Measurements from ENCODE around the gene OR10H4.
"Not testable (repeated sequence)": the region's sequence is repeated elsewhere in the genome, so short reads cannot be mapped to it uniquely, and the experiment has no call there.

The OR10H4 gene

DNA sequence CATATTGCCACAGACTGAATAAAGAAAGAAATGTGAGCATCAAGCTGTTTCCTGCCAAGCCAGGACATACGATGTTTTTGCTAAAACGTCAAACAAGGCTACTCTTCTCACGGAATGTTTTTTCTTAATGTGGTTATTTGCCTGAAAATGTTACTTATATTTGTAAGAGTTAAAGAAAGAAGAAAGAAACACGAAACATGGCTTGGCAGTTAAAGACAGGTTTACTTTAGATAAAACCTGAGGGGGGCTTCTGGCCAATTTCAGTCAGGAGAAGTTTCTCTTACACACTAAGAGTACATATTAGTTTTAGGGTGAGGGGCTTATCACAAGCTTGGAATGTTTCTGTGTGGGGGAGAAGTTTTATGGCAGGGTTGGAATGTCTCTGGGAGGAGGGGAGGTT, 4.4 kb upstream of the OR10H4 start:
- no peak for DNase-seq

DNA sequence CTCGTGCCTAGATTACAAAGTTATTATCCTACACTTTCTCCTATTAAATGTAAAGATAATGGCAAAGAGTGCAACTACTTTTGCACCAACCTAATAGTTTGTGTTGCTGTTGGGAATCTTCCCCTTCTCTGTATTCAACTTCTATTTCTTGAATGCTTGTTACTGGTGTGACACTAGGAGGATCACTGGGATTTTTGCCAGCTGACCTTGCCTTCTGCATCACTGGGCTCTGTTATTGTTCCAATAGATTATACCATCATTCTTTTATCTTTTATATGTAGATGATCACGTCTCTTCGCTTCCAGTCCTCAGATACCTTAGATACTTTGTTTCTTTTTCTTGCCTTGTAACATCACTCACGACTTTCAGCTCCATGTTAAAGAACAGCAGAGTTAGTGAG, 3.5 kb upstream of the OR10H4 start:
- no peak for DNase-seq

DNA sequence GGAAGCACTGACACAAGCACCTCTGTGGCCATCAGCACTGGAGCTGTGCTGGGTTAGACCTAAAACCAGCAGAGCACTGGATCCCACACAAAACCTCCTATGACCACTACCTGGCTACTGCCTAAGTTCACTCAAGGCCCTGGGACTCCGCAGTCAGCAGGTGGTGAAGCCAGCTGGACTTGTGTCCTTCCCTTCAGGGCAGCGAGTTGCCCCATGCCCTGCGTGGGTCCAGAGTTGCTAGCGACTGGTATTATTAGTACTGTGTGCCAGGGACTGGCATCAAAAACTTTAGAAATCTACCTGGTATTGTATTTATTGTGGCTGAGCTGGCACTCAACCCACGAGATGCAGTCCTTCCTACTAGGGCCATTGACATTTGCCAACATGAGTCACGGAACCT, 6.0 kb downstream of the OR10H4 start:
- DNase-seq = no peak

DNA sequence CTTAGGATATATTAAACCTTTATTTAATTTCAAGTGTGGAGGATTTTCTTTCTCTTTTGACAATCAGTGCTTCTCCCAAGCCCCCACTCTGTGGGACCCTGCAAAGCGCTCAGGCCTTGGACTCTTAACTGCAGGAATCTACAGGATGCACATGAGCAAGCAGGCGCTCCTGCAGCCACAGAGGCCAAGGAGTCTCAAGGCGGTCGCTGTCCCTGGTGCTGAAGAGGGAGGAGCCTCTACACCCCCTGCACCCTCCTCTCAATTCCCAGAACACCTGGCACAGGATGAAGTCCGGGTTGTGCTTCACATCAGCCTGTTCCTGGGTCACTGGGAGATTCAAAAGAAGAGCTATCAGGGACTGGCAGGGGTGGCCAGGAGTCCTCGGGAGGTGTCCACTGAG, 13.5 kb downstream of the OR10H4 start:
- DNase-seq = no peak

DNA sequence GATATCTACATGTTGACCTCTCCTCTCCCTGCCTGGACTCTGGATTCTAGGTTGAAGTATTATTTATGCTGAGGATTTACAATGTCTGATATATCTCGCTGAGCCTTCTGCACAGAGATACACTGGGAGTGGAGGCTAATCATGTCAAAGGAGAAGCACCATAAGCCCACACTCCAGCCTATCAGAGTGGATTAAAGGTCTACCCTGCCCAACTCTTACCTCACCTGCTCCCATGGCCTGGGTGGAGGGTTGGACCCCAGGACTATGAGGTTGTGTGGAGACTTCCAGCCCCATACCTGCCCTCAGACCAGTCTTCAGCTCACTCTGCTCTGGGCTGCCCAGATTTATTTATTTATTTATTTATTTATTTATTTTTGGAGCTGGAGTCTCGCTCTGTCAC, 15.4 kb downstream of the OR10H4 start:
- DNase-seq = no peak

DNA sequence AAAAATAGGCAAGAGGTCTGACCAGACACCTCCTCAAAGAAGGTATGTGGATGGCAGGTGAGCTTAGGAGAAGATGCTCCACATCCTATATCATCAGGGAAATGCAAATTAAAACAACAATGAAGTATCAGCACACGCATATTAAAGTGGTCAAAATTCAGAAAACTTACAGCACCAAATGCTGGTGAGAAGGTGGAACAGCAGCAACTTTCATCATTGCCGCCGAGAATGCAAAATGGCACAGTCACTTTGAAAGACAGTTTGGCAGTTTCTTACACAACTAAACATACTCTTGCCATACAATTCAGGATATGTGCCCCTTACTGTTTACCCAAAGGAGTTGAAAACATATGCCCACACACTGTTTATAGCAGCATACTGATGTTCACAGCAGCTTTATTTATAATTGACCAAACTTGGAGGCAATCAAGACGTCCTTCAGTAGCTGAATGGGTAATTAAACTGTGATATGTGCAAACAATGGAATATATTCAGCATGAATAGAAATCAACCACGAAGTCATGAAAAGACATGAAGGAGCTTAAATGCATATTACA, 22.5 kb downstream of the OR10H4 start:
- no peak for DNase-seq

DNA sequence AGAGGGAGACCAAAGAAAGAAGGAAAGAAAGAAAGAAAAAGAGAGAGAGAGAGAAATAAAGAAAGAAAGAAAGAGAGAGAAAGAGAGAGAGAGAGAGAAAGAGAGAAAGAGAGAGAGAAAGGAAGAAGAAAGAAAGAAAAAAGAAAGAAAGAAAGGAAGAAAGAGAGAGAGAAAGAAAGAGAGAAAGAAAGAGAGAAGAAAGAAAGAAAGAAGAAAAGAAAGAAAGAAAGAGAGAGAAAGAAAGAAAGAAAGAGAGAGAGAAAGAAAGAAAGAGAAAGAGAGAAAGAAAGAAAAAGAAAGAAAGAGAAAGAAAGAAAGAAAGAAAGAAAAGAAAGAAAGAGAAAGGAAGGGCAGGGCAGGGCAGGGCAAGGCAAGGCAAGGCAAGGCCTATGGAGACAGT, 23.2 kb downstream of the OR10H4 start:
- DNase-seq = not testable (repeated sequence)

DNA sequence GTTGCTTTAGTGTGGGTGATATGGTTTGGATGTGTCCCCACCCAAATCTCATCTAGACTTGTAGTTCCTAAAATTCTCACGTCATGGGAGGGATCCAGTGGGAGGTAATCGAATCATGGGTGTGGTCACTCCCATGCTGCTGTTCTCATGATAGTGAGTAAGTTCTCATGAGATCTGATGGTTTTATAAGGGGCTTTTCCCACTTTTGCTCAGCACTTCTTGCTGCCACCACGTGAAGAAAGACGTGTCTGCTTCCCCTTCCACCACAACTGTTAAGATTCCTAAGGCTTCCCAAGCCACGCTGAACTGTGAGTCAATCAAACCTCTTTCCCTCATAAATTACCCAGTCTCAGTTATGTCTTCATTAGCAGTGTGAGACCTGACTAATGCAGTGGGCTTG, 26.0 kb downstream of the OR10H4 start:
- no peak for DNase-seq

DNA sequence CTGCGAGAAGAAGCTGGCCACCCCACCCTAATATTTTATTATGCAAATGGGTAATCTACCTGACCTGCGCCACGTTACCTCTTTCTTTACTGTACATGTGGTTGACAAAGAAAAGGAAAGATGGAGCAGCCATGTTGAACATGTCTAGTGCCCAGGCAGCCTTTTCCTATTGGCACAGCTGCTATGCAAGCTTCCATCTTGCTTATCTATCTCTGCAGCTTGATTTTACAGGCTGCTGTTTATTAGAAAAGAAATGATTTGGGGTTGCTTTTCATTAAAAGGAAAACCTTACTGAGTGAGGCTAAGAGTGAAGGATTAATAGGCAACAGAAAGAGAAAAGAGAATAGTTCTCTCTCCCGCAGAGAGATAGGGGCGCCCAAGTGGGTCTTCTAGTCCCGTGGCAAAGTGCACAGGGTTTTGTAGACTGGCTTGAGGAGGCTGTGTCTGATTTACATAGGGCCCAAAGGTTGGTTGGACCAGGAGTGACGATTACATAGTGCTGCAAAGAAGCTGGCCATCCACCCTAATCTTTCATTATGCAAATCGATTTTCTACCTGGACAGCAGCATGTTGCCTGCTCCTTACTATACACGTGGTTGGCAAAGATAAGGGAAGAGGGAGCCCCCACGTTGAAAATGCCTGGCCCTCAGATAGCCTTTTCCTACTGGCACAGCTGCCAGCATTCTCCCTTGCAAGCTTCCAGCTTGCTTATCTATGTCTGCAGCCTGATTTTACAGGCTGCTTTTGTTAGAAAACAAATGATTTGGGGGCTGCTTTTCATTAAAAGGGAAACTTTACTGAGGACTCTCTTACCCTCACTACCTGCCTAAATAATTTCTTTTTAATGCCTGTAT, 28.3 kb downstream of the OR10H4 start:
- no peak for DNase-seq

DNA sequence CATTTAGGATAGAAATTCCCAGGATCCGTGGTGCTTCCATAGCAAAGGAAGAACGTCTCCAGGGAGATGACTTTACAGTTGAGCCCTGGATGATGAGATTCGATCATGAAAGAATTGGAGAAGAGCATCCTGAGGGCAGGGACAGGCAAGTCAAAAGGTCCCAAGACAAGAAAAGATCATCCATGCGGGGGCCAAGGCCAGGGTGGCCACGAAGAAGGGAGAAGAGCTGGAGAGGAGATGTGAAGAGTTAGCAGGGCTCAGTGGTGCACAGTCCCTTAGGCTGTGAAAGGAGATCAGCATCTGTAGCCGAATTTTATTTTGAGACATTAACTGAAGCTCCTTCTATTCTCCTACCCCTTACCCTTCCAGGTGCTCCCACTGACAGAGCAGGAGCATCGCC, 28.9 kb downstream of the OR10H4 start:
- no peak for DNase-seq

DNA sequence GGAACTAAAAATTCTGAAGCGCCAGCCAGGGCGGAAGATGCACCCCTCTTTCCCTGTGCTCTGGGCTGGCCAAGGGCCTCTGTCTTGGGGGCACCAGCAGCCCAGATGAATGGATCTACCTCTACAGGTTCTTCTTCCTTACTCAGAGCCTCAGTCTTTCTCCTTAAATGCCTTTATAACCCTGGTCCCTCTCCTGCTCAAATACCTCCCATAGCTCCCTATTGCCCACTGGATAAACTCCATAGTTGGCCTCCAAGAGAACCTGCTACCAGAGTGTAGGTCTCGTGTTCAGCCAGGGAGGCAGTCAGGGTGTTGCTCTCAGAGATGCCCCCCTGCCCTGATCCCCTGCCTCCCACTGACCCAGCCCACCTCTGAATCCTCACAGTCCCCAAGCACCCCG, 30.5 kb downstream of the OR10H4 start:
- DNase-seq = no peak

DNA sequence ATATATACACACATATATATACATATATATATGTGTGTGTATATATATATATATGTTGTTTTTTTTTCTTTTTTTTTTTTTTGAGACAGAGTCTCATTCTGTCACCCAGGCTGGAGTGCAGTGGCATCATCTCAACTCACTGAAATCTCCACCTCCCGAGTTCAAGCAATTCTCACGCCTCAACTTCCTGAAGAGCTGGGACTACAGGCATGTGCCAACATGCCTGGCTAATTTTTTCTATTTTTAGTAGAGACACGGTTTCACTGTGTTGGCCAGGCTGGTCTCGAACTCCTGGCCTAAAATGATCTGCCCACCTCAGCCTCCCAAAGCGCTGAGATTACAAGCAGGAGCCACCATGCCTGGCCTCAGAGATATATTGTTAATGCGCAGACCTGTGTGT, 37.0 kb downstream of the OR10H4 start:
- not testable (repeated sequence) for DNase-seq

DNA sequence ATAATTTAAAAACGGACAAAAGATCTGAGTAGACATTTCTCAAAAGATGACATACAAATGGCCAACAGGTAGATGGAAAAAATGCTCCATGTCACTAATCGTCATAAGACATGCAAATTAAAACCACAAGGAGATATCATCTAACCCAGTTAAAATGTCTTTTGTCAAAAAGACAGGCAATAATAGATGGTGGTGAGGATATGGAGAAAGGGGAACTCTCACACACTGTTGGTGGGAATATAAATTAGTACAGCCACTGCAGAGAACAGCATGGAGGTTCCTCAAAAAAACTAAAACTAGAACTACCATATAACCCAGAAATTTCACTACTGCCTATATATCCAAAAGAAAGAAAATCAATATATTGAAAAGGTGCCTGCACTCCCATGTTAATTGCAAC, 37.9 kb downstream of the OR10H4 start:
- DNase-seq = no peak

DNA sequence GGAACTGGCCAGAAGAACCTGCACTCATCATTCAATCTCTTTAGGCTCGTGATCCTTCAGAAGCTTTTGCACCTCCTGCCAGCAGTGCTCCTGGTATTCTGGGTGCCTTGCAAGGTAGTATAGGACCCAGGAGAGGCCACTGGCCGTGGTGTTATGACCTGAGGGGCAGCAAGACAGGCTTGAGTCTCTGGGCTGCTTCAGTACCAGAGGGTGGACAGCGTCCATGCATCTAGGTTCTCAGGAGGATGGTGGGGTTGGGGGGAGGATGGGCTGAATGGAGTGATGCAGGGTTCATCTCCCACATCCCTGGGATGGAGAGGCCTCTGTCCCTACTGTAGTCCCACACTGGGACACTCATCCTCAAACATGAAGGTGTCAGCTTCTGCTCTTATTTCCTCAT, 41.1 kb downstream of the OR10H4 start:
- no peak for DNase-seq

DNA sequence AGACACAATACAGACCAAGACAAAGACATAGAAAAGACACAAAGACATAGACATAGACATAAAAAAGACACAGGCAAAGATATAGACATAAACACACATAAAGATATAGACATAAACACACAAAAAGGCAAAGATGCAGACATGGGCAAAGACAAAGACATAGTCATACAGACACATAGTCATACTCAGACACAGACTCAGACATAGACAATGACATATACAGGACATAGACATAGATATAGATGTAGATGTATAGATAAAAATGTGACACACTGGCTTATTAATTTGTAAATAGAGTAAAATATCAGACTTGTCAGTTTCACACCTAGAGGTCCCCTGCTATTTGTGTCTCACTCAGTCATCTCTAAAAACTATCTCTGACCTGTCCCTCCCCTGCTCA, 42.8 kb downstream of the OR10H4 start:
- DNase-seq = no peak

DNA sequence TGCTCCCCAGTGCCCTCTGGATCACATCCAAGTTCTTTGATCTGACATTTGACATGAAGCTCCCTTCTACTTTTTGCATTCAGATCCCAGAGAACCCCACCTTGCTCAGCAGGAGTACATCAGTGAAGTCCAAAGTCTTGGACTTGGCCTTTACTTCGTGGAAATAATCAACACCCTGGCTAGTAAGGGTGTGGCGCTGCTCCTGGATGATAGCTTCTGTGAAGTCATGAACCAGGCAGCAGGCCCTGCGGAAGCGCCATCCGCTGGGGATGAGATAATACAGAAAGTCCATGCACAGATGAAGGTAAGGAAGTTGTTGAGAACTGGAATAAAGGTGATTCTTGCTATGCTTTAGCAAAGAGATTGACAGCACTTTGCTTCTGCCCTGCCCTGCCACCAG, 43.2 kb downstream of the OR10H4 start:
- DNase-seq = no peak

DNA sequence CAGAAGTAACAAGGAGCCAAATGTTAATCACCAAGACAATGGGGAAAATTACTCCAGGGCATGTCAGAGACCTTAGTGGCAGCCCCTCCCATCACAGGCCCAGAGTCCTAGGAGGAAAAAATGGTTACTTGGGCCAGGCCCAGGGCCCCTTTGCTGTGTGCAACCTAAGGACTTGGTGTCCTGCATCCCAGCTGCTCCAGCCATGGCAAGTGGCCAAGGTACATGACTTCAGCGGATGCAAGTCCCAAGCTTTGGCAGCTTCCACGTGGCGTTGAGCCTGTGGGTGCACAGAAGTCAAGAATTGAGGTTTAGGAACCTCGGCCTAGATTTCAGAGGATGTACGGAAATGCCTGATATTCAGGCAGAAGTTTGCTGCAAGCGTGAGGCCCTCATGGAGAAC, 46.7 kb downstream of the OR10H4 start:
- DNase-seq = no peak

DNA sequence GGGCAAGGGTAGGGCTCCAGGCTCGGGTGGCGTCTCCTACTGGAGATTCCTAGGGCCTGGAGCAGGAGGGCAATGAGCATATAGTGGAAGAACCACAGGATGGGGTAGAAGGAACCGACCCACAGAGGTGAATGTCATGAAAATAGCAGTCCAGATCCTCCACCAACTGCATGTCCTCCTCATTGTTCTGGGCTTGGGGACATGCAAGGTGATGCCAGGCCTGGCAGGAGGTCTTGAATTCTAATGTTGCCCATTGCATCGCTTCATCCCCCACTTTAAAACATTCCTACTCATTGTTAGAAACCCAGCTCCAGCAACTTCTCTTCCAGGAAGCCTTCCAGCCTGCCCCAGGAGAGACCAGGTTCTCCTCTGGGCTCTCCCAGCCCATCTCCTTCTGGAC, 49.4 kb downstream of the OR10H4 start:
- no peak for DNase-seq
